B cell (primary cell): ENCODE data around the gene ITCH. TPM values are rescaled to one million over a fixed set of nuclear protein-coding genes. Genes with fewer than 3 reads are reported as not detected.

Experiments
- ATAC-seq: fragments of 200-7000 bp; cut with Tn5 transposase; one replicate; pipeline ENCODE4 v1.10.0; 2021; ENCODE audit warnings: low read depth, mild to moderate bottlenecking, moderate number of reproducible peaks, moderate library complexity
- CTCF ChIA-PET: fragments of 350-600 bp; sonication (Branson Sonifier 250); formaldehyde crosslinking; loops from one replicate; lab custom pipeline; 2021; ENCODE audit warnings: antibody characterized with exemption, inconsistent platforms; lab: Charles Lee
- POLR2A ChIA-PET: fragments of 350-600 bp; sonication (Branson Sonifier 250); formaldehyde crosslinking; loops from one replicate; lab custom pipeline; 2021; ENCODE audit warnings: antibody characterized with exemption; lab: Charles Lee
- DNase-seq: peaks from one replicate; pipeline ENCODE4 v3.0.0; 2013
- H2AFZ ChIP-seq: 2 replicates; pipeline ENCODE4 v1.6.1; 2012; ENCODE audit warnings: mild to moderate bottlenecking, low read depth, low read length; ENCODE audit not compliant: insufficient read depth, poor library complexity, severe bottlenecking
- H3K27ac ChIP-seq, 2 donors: 1 replicate in 1 of 2; 2 replicates in 1 of 2; pipeline ENCODE4 v1.5.1; 2012 to 2013; ENCODE audit warnings: low read length in 2 of 2, mild to moderate bottlenecking in 2 of 2, moderate library complexity in 1 of 2
- H3K27me3 ChIP-seq, 4 experiments: fragments of 200-600 bp in 1 of 4; sonication (generic) in 1 of 4; replicated peaks in 1 of 4; 1 replicate in 2 of 4; 2 replicates in 2 of 4; pipeline versions ENCODE4 v1.6.1 to v1.7.0; 2013 to 2016; ENCODE audit warnings: low read length in 3 of 4, mild to moderate bottlenecking in 2 of 4, mixed read lengths in 1 of 4, moderate library complexity in 1 of 4; ENCODE audit not compliant: insufficient read depth in 4 of 4, control insufficient read depth in 3 of 4; ENCODE audit errors: control extremely low read depth in 1 of 4
- H3K36me3 ChIP-seq, 2 experiments: replicated peaks in 1 of 2; 1 replicate in 1 of 2; 2 replicates in 1 of 2; pipeline versions ENCODE4 v1.6.1 to v1.7.1; 2013; ENCODE audit warnings: low read length in 1 of 2; ENCODE audit not compliant: insufficient read depth in 2 of 2, control insufficient read depth in 1 of 2; ENCODE audit errors: control extremely low read depth in 1 of 2, extremely low read depth in 1 of 2
- H3K4me1 ChIP-seq, 2 donors: fragments of 200-600 bp in 1 of 2; sonication (generic) in 1 of 2; 1 replicate in 1 of 2; 2 replicates in 1 of 2; pipeline versions ENCODE4 v1.5.1 to v1.6.1; 2013 to 2017; ENCODE audit warnings: low read length in 2 of 2; ENCODE audit not compliant: control insufficient read depth in 2 of 2, insufficient read depth in 2 of 2
- H3K4me2 ChIP-seq: replicated peaks from 2 replicates; pipeline ENCODE3; 2012; ENCODE audit warnings: mild to moderate bottlenecking, low read depth, low read length; ENCODE audit not compliant: poor library complexity, severe bottlenecking
- H3K4me3 ChIP-seq, 5 experiments: fragments of 200-600 bp in 1 of 5; sonication (generic) in 1 of 5; 1 replicate in 3 of 5; 2 replicates in 2 of 5; pipeline versions ENCODE4 v1.5.1 to v1.7.0; 2011 to 2016; ENCODE audit warnings: low read length in 4 of 5, mild to moderate bottlenecking in 4 of 5, low read depth in 2 of 5, control low read depth in 1 of 5, moderate library complexity in 1 of 5; ENCODE audit not compliant: insufficient read depth in 1 of 5; ENCODE audit errors: control extremely low read depth in 1 of 5, extremely low read depth in 1 of 5
- H3K79me2 ChIP-seq: fragments of 200-600 bp; sonication (generic); one replicate; pipeline ENCODE4 v1.6.0; 2016; ENCODE audit warnings: low read length; ENCODE audit not compliant: control insufficient read depth, insufficient read depth
- H3K9ac ChIP-seq: fragments of 200-600 bp; sonication (generic); 2 replicates; pipeline ENCODE4 v1.6.1; 2017; ENCODE audit warnings: mild to moderate bottlenecking, low read length, moderate library complexity
- H3K9me3 ChIP-seq, 3 donors: one replicate each; pipeline versions ENCODE4 v1.6.1 to v1.7.1; 2013; ENCODE audit warnings: low read length in 2 of 3; ENCODE audit not compliant: control insufficient read depth in 2 of 3, insufficient read depth in 1 of 3; ENCODE audit errors: control extremely low read depth in 1 of 3
- H4K20me1 ChIP-seq: 2 replicates; pipeline ENCODE4 v1.6.0; 2012; ENCODE audit warnings: mild to moderate bottlenecking, low read length; ENCODE audit not compliant: insufficient read depth, control insufficient read depth, poor library complexity, severe bottlenecking
- H3K27ac Mint-ChIP-seq: one replicate; pipeline ENCODE4 v1.8.0; 2021; ENCODE audit warnings: mixed read lengths
- H3K27me3 Mint-ChIP-seq: one replicate; pipeline ENCODE4 v1.8.0; 2021; ENCODE audit warnings: mixed read lengths
- H3K4me1 Mint-ChIP-seq: one replicate; pipeline ENCODE4 v1.8.0; 2021; ENCODE audit warnings: mixed read lengths
- H3K4me3 Mint-ChIP-seq: one replicate; pipeline ENCODE4 v1.8.0; 2021; ENCODE audit warnings: mixed read lengths
- H3K9me3 Mint-ChIP-seq: one replicate; pipeline ENCODE4 v1.8.0; 2022; ENCODE audit warnings: mixed read lengths; ENCODE audit not compliant: insufficient read depth
- EZH2 ChIP-seq: IDR thresholded peaks from 2 replicates; pipeline ENCODE4 v1.6.1; 2012; ENCODE audit warnings: borderline replicate concordance, low read depth, mild to moderate bottlenecking, moderate library complexity, low read length; ENCODE audit not compliant: insufficient read depth, poor library complexity, severe bottlenecking
- WGBS: methylation state at CpG from one replicate; pipeline ENCODE4 v1.1.5; 2013; ENCODE audit warnings: missing lambda C conversion rate; ENCODE audit not compliant: insufficient coverage; 5-methylcytosine and 5-hydroxymethylcytosine counted together
- intact Hi-C: fragments of 100-400 bp; cut with micrococcal nuclease; formaldehyde crosslinking; loops from one replicate; pipeline ENCODE4 v1.10.0; 2022
- polyA plus RNA-seq: library from polyadenylated mRNA; depleted of rRNA; stranded (reverse); fragments of >200 nt; gene quantifications from 2 replicates; pipeline ENCODE4 v1.2.3, GENCODE V29; 2012
- total RNA-seq, 2 donors: library from RNA; stranded (reverse); fragments of 120-200 nt in 1 of 2; gene quantifications; 1 replicate in 1 of 2; 2 replicates in 1 of 2; pipeline versions ENCODE4 v1.2.3 to v1.2.4, GENCODE V29; 2013 to 2022
- TF ChIP-seq, protein P1 (sequence below): fragments of 200-600 bp; IDR thresholded peaks from one replicate; pipeline ENCODE4 v1.8.0; 2022; ENCODE audit warnings: antibody characterized with exemption, mild to moderate bottlenecking

Gene ITCH
- total and polyA plus RNA-seq, 2 donors (not counting 1 experiment from before 2014, with no cell fraction given), result 10.0 to 110 TPM

- no peak for TF ChIP-seq EZH2
- TF ChIP-seq, protein P1, sequence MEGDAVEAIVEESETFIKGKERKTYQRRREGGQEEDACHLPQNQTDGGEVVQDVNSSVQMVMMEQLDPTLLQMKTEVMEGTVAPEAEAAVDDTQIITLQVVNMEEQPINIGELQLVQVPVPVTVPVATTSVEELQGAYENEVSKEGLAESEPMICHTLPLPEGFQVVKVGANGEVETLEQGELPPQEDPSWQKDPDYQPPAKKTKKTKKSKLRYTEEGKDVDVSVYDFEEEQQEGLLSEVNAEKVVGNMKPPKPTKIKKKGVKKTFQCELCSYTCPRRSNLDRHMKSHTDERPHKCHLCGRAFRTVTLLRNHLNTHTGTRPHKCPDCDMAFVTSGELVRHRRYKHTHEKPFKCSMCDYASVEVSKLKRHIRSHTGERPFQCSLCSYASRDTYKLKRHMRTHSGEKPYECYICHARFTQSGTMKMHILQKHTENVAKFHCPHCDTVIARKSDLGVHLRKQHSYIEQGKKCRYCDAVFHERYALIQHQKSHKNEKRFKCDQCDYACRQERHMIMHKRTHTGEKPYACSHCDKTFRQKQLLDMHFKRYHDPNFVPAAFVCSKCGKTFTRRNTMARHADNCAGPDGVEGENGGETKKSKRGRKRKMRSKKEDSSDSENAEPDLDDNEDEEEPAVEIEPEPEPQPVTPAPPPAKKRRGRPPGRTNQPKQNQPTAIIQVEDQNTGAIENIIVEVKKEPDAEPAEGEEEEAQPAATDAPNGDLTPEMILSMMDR, result no peak
- peaks cover 17 to 46% of the 10 kb centered on the region in 2 experiments for H3K36me3 ChIP-seq
Measured at GRCh38 chr20:34427331-34427730, 64.3 kb downstream of the ITCH start.

DNA sequence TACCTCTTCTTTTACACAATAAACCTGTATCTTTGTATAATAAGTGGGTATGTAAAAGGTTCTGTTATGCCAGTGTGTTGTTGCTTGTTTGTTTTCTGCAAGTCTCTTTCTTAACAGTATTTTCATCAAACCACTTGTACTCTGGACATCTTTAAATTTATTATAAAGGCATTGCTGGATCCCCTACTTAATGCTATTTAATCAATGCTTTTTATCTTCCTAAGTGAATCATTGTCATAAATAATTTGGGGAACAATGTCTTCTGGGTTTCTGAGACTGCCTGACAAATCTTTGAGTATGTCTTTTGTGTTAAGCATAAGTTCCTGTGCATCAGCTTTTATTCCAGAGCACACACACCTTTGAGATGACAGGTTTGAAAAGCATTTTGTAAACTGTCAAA, 64.7 kb downstream of the ITCH start:
- H3K9ac ChIP-seq, result no peak overlapping the region
- Mint-ChIP-seq H3K4me3 (no peak overlapping the region), H3K4me1 (no peaks in the 10 kb centered on the region), H3K27ac (no peak overlapping the region), H3K9me3 (no peaks in the 10 kb centered on the region), H3K27me3 (no peaks in the 10 kb centered on the region)
- H3K79me2 ChIP-seq, result peaks cover 36% of the 10 kb centered on the region
- peaks cover 21% of the 10 kb centered on the region for H4K20me1 ChIP-seq
- no peak overlapping the region for H3K4me3 ChIP-seq
- H3K36me3 ChIP-seq, result peaks cover 17 to 49% of the 10 kb centered on the region in 2 experiments
- no peaks in the 10 kb centered on the region for H3K4me1 ChIP-seq
- ChIA-PET CTCF (interaction anchor here (0.9 kb wide), 1 partner anchor 115 kb away, joined by 4 read pairs; no protein-coding TSS in a partner anchor), POLR2A (no interaction called here)
- intact Hi-C loops, result no loop called here
- DNase-seq (no peak), ATAC-seq (no peak)
- no peak overlapping the region for H3K27ac ChIP-seq
- TF ChIP-seq, protein P1, result no peak
- TF ChIP-seq EZH2, result no peak
- H3K4me2 ChIP-seq, result no peak overlapping the region
- H2AFZ ChIP-seq, result no peak overlapping the region
- H3K27me3 ChIP-seq, result no peaks in the 10 kb centered on the region
- H3K9me3 ChIP-seq, result no peaks in the 10 kb centered on the region

More at GRCh38 chr20:34427331-34427730, 64.3 kb downstream of the ITCH start:
- no peak overlapping the region for H2AFZ ChIP-seq
- Mint-ChIP-seq H3K27ac (no peak overlapping the region), H3K27me3 (no peaks in the 10 kb centered on the region), H3K4me3 (no peak overlapping the region), H3K9me3 (no peaks in the 10 kb centered on the region), H3K4me1 (no peaks in the 10 kb centered on the region)
- H3K9me3 ChIP-seq, result no peaks in the 10 kb centered on the region
- H3K9ac ChIP-seq, result no peak overlapping the region
- no peak overlapping the region for H3K4me2 ChIP-seq
- POLR2A ChIA-PET, result no interaction called here
- CTCF ChIA-PET, result interaction anchor here (0.9 to 1.3 kb wide), 2 partner anchors 114 to 115 kb away, joined by 3 to 4 read pairs; no protein-coding TSS in a partner anchor
- H3K4me3 ChIP-seq, result no peak overlapping the region
- H3K4me1 ChIP-seq, result no peaks in the 10 kb centered on the region
- H3K27me3 ChIP-seq, result no peaks in the 10 kb centered on the region
- H4K20me1 ChIP-seq, result peaks cover 21% of the 10 kb centered on the region
- peaks cover 33% of the 10 kb centered on the region for H3K79me2 ChIP-seq
- H3K27ac ChIP-seq, result no peak overlapping the region
- intact Hi-C loops, result no loop called here
- ATAC-seq (no peak), DNase-seq (no peak)
- WGBS, result 71% methylated on average over 1 of the region's 3 CpGs
